Inferior parietal cortex (tissue), 1 donor: Measurements from ENCODE around the gene MYRFL.
"Not testable (repeated sequence)": the region's sequence is repeated elsewhere in the genome, so short reads cannot be mapped to it uniquely, and the experiment has no call there.

Experiments used
- DNase-seq: peaks from one replicate; pipeline ENCODE4 v3.0.0-alpha.2; 2016; ENCODE audit errors: extremely low spot score

MYRFL gene

DNA sequence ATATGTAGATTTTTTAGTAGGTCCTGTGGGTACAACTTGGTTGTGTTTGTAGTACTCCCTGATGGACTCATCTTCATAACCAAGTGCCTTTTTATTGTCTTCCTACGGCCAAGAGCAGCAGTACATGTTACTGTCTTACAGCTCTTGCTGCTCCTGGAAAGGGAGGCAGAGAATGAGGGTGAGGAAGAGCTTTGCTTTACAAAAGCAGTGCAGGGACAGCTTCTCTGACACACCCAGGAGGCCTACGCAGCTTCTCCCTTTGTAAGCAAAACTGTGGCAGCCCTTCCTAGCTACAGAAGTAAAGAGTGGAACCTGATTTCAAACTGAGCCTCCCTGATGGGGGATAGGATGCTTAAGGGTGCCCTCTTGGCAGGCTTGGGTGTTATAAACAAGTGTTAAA lies 18.6 kb downstream of the MYRFL start:
- no peak for DNase-seq

DNA sequence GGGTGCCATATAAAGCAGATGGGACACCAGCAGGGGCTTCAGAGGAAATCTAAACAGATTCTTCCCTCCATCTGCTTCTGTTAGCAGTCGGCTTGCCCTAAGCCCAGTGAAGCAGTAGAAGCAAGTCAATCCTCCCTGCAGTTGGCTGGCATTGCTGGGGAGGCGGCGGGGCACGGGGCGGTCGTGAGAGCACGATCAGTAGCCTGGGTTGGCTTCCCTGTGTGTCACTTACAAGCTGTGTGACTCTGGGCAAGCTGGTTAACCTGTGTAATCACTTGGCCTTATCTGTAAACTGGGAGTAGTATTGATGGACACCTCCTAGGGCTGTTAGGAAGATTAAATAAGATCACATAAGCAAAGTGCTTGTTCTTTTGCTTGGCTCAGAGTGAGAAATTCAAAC lies 19.4 kb downstream of the MYRFL start:
- DNase-seq, result no peak

DNA sequence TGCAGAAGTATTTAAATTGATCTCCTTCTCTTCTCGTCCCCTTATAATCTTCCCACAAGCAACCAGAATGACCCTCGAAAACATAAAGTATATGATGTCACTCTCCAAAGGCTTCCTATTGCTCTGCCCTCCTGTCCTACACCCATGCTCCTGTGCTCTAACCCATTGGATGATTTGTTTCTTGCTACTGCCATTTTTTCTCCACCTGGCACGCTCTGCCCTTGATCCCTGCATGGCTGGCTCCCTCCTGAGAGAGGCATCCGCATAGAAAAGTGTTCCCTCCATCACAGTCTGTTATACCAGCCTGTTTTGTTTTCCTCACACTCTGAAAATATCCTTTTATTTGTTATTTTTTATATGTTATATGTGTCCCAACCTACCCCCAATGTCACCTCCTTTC lies 19.8 kb downstream of the MYRFL start:
- no peak for DNase-seq

DNA sequence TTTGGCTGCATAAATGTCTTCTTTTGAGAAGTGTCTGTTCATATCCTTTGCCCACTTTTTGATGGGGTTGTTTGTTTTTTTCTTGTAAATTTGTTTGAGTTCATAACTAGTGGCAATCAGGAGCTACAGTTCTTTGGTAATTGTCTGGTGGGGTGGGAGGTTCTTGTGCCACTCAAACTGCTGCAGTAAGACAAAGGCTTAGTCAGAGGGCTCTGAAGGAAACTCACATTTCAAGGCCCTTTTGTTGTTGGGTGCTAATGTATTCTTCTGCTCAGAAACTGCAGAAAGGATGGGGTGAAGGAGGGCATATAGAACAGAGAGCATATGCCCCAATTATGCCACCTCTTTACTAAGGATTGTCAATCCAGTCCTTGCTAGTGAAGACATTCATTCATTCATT lies 21.9 kb downstream of the MYRFL start:
- no peak for DNase-seq

GRCh38 chr12:69851976-69852375 lies 26.9 kb downstream of the MYRFL start:
- no peak for DNase-seq

DNA sequence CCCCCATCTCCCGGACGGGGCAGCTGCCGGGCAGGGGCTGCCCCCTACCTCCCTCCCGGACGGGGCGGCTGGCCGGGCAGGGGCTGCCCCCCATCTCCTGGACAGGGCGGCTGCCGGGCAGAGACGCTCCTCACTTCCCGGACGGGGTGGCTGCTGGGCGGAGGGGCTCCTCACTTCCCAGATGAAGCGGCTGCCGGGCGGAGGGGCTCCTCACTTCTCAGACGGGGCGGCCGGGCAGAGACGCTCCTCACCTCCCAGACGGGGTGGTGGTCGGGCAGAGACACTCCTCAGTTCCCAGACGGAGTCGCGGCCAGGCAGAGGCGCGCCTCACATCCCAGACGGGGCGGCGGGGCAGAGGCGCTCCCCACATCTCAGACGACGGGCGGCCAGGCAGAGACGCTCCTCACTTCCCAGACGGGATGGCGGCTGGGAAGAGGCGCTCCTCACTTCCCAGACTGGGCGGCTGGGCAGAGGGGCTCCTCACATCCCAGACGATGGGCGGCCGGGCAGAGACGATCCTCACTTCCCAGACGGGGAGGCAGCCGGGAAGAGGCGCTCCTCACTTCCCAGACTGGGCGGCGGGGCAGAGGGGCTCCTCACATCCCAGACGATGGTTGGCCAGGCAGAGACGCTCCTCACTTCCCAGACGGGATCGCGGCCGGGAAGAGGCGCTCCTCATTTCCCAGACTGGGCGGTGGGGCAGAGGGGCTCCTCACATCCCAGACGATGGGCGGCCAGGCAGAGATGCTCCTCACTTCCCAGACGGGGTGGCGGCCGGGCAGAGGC lies 28.3 kb downstream of the MYRFL start:
- DNase-seq, result not testable (repeated sequence)

- no peak for DNase-seq
These were observed 41.7 kb downstream of the MYRFL start for GRCh38 chr12:69866698-69867097.

DNA sequence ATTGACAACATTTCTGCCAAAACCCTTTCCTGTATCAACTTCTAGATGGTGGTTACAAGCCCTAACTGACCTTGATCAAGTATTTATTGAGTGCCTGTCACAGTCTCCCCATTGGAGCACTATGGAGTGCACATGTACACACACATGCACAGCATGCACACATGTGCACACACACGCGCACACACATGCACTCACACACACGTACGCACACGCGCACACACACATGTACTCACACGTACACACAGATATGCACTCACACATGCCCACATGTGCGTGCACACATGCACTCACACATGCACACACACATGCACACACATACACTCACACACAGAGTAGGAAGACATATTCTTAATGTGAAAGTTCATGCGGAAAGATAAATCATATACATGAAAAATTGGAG lies 43.7 kb downstream of the MYRFL start:
- no peak for DNase-seq

DNA sequence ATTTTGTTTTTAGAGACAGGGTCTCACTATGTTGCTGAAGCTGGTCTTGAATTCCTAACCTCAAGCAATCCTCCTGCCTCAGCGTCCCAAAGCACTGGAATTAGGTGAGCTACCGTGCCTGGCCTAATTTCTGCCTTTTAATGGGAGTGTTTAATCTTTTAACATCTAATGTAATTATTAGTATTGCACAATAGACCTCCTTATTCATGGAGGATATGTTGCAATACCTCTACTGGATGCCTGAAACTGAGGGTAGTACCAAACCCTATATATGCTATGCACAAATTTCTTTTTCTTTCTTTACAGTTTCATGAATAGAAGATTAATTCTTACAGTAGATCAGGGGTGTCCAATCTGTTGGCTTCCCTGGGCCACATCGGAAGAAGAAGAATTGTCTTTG lies 47.8 kb downstream of the MYRFL start:
- no peak for DNase-seq

GRCh38 chr12:69873429-69873828 lies 48.4 kb downstream of the MYRFL start:
- DNase-seq, result no peak

GRCh38 chr12:69874606-69875005 lies 49.6 kb downstream of the MYRFL start:
- no peak for DNase-seq

DNA sequence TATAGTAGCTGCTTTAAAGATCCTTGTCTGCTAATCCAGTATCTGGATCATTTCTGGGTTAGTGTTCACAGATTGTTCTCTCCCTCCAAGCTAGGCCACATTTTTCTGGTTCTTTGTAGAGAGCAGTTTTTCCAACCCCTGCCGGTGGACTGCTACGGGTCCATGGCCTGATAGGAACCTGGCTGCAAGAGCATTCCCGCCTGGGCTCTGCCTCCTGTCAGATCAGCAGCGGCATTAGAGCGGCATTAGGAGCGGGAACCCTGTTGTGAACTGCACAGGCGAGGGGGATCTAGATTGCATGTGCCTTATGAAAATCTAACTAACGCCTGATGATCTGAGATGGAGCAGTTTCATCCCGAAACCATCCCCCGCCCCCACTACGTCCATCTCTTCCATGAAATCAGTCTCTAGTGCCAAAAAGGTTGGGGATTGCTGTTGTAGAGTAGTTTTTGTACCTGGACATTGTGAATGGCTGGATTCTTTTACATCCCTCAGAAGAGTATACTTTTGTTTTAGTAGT lies 50.4 kb downstream of the MYRFL start:
- DNase-seq, result no peak

DNA sequence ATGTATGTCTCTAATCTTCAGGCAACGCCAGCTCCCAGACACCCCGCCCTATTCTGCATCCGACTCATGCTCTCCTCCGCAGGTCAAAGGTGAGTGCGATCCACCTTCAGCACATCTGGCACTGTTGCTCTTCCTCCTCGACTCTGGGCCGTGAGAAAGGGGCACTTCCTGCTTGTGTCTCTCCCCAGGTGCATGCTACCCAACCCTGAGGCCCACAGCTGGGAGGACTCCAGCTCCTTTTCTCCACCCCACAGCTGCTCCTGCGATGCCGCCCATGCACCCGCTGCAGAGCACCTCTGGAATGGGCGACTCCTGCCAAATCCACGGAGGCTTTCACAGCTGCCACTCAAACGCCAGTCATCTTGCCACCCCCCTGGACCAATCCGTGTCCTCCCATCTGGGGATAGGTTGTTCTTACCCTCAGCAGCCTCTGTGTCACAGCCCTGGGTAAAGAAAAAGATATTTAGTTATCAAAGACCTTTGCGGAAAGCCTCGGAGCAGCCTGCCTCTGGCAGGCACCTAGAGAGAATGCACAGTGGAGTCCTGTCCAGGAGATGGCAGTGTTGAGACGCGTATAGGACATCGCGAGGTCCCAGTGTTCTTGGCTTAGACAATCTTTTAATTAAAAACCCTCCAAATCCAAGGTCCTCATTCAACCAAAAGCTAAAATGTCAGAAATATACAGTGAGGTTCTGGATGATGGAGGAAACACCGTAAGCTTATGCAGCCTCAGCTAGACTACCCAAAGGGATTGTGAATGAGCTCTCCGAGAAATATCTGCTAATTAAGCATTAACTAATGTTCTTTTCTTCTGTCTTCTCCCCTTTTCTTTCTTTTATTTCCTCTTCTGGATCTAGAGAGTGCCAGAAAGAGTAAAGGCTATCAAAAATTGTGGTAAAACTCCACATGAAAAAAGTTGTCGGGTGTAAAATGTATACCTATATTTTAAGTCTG lies 54.3 kb downstream of the MYRFL start:
- peak; percentile 93 for DNase-seq

DNA sequence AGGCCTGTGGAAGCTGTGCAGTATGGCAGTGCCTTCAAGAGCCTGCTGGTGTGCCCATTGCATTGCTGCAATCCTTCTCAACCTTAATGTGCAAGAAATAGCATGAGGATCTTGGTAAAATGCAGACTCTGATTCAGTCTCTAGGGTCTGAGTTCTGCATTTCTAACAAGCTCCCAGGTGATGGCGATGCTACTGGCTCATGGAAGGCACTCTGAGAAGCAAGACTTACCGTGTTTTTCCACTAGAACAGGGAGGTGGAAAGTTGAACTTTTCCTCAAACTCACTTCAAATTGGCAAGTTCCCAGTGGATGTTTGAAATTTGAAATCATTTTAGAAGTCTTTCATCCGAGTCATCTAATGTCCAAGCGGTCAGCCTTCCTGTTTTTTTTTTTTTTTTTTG lies 55.5 kb downstream of the MYRFL start:
- DNase-seq, result no peak

DNA sequence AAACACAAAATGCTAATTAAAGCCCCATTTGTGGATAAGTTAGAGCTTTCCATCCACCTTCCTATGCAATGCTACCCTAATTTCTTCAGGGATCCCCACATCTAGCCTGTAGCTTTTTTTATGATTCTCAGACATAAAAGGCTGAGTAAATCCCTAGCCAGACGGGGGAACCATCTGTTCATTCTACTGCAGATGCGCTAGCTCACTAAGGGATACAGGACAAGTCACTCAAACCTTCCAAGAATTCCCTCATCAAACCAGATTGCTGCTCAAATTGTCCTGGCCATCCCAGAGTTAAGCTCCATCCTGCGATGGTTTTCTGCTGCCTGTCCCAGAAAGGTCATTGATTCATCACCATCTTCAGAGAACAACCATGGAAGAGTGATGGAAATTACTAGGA lies 56.7 kb downstream of the MYRFL start:
- DNase-seq, result no peak

- DNase-seq, result no peak
These were observed 59.4 kb downstream of the MYRFL start for GRCh38 chr12:69884386-69884785.

- DNase-seq, result no peak
These were observed 60.6 kb downstream of the MYRFL start for GRCh38 chr12:69885658-69886057.

DNA sequence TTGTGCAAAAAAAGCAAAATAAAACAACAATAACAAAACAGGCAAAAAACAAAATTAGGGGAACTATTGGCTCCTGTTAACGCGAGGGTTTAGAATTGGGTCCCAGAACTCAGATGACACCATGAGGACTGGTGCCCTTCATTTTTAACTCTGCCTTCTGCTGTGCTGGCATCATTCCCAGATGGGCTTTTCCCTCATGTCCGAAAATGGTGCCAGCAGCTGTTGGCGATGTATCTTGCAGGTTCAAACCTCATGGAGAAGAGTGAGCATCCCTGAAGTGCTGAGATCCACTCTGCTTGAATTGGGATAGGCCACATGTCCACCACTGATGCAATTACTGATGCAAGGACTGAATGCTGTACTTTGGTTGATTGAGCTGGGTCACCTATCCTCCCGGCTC lies 61.1 kb downstream of the MYRFL start:
- DNase-seq, result no peak

DNA sequence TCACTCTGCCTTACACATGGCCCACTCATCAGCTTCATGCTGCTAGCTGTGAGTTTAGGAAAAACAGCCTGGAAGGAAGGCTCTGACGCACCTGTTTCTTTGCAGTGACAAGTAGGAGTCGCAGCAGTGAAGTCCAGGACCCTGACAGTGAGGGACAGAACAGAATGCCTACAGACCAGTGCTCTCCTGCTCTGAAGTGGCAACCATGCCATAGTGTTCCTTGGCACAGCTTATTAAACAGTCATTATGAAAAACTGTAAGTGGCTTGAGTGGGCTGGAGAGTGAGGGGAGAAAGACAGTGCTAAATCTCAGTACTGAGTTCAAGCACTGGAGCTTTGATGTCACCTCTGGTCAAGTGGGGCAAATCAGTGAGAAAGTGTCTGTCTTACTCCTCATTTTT lies 61.7 kb downstream of the MYRFL start:
- DNase-seq, result no peak

- DNase-seq, result no peak
These were observed 63.9 kb downstream of the MYRFL start for GRCh38 chr12:69888901-69889300.

DNA sequence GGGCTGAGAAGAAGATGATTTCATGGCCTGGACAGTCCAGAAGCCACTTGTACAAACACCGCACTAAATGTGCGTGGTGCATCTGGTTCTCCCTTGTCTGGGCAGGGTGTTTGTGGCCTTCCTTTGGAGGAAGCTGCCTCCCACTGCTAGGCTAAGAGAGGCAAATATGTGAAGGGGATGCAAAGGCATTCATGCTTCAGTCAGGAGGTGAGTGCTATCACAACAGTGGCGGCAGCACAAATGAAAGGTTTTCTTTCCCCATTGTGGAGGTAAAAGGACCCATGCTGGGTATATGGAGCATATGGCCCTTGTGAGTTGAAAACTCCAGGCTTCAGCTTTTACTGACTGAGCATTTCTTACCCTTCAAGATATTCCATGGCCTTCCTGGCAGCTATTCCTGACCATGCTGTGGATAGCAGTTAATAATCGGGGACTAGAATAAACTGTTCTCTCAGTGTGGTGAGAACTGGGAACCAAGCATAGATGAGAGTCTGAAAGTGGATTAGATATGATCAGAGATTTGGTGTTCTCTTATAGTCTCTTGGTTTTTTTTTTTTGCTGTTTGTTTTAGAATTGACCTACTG lies 69.9 kb downstream of the MYRFL start:
- no peak for DNase-seq

GRCh38 chr12:69896653-69897381 lies 71.8 kb downstream of the MYRFL start:
- no peak for DNase-seq
